Mucosa of rectum (tissue), 2 donors: ENCODE measurements around the gene ADPRH.

ENCODE experiments used
- H3K27ac ChIP-seq, 2 donors: one replicate each; pipeline ENCODE4 v1.7.0; 2013; ENCODE audit warnings: inconsistent platforms in 2 of 2, low read depth in 2 of 2, low read length in 2 of 2
- H3K27me3 ChIP-seq, 2 donors: one replicate each; pipeline ENCODE4 v1.7.0; 2013; ENCODE audit warnings: low read length in 2 of 2; ENCODE audit not compliant: control insufficient read depth in 2 of 2, insufficient read depth in 2 of 2
- H3K36me3 ChIP-seq, 2 donors: one replicate each; pipeline ENCODE4 v1.7.0; 2013; ENCODE audit warnings: low read length in 2 of 2; ENCODE audit not compliant: control insufficient read depth in 2 of 2, insufficient read depth in 2 of 2
- H3K4me1 ChIP-seq, 2 donors: one replicate each; pipeline ENCODE4 v1.7.0; 2013; ENCODE audit warnings: low read length in 2 of 2, mild to moderate bottlenecking in 1 of 2; ENCODE audit not compliant: control insufficient read depth in 2 of 2, insufficient read depth in 2 of 2
- H3K4me3 ChIP-seq, 2 donors: one replicate each; pipeline ENCODE4 v1.7.0; 2013; ENCODE audit warnings: low read length in 2 of 2
- H3K9ac ChIP-seq, 2 donors: one replicate each; pipeline ENCODE4 v1.7.0; 2013; ENCODE audit warnings: low read length in 2 of 2, low read depth in 1 of 2, mild to moderate bottlenecking in 1 of 2
- H3K9me3 ChIP-seq, 2 donors: one replicate each; pipeline ENCODE4 v1.7.0; 2013; ENCODE audit warnings: low read length in 2 of 2; ENCODE audit not compliant: control insufficient read depth in 2 of 2
- donor health status: healthy.
- donor health status: Normal muscosa, but diverticular disease.

The ADPRH gene

DNA sequence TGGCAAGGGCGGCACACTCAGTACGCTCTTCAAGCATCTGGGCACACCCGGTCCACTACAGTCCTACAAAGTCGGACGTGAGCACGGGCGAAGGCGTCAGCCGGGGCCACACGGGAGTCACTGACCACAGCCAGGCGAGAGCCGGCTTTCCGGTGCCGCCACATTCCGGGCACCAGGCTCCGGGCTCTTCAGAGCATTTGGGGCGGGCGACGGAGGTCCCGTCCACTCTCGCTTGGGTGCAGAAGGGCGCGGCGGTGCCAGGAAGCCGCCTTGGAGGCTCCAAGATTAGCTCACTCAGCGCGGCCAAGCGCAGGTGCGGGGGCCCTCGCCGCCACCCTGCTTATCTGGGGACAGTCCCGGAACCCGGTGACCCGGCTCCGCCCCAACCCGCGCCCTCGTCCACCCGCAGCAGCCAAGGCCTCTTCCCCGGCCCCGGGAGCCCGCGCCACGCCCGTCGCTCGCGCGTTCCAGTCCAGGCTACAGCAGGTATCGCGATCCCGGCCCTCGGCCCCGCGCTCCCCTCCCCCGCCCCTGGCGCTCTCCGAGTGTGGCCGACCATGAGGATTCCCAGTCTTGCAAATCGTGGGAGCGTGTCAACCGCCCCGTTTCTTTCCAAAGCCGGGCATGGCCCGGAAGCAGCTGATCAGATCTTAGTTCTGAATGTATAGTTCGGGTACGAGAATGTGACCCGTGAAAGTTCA, at the start of gene ADPRH:
Gene ADPRH (plus strand): TSS at position 127 of the 701 bp plus-strand sequence. CDS start 2,678 bp downstream, outside the sequence.
- H3K4me1 ChIP-seq, result peaks cover 2 to 4% of the 10 kb centered on the region in 2 donors
- no peaks in the 10 kb centered on the region for H3K9me3 ChIP-seq
- no peaks in the 10 kb centered on the region for H3K27me3 ChIP-seq
- peak within 1 kb of the TSS; percentile 81 to 84 for H3K9ac ChIP-seq
- H3K27ac ChIP-seq, result peak within 1 kb of the TSS; percentile 82
- no peaks in the 10 kb centered on the region for H3K36me3 ChIP-seq
- H3K4me3 ChIP-seq, result peak within 1 kb of the TSS; percentile 67 to 76

GRCh38 chr3:119529883-119530282, 49.4 kb upstream of the ADPRH start:
- H3K9ac ChIP-seq, result no peak overlapping the region
- H3K27ac ChIP-seq, result no peak overlapping the region
- H3K9me3 ChIP-seq, result no peaks in the 10 kb centered on the region
- no peaks in the 10 kb centered on the region for H3K27me3 ChIP-seq
- H3K4me1 ChIP-seq, result no peaks in the 10 kb centered on the region
- H3K4me3 ChIP-seq, result no peak overlapping the region
- H3K36me3 ChIP-seq, result peaks cover 0 to 3% of the 10 kb centered on the region in 2 donors

DNA sequence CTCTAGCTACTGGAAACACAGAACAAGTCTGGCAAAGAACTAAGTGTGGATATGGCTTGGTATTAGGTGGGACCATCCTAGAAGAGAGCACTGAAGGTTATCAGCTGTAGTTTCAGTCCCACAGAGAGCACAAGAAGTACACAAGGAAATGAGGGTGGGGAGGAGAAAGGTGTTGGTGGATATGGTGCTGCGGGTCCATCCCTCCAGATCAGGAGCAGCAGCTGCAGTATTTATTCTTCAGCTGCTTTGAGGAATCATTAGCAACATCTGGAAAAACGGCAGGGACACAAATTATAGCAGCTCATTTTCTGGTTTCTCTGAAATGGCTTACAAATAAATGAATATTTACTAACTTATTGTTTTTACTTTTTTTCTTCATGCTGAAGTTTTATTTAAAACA, 48.8 kb upstream of the ADPRH start:
- Histone ChIP-seq H3K9me3 (no peaks in the 10 kb centered on the region), H3K4me1 (no peaks in the 10 kb centered on the region), H3K36me3 (peaks cover 0 to 3% of the 10 kb centered on the region in 2 donors), H3K4me3 (no peak overlapping the region), H3K9ac (no peak overlapping the region), H3K27ac (no peak overlapping the region), H3K27me3 (no peaks in the 10 kb centered on the region)

GRCh38 chr3:119531151-119531550, 48.1 kb upstream of the ADPRH start:
- peaks cover 0 to 2% of the 10 kb centered on the region in 2 donors for H3K36me3 ChIP-seq
- H3K4me3 ChIP-seq, result no peak overlapping the region
- H3K9me3 ChIP-seq, result no peaks in the 10 kb centered on the region
- no peaks in the 10 kb centered on the region for H3K27me3 ChIP-seq
- no peaks in the 10 kb centered on the region for H3K4me1 ChIP-seq
- H3K27ac ChIP-seq, result no peak overlapping the region
- no peak overlapping the region for H3K9ac ChIP-seq

DNA sequence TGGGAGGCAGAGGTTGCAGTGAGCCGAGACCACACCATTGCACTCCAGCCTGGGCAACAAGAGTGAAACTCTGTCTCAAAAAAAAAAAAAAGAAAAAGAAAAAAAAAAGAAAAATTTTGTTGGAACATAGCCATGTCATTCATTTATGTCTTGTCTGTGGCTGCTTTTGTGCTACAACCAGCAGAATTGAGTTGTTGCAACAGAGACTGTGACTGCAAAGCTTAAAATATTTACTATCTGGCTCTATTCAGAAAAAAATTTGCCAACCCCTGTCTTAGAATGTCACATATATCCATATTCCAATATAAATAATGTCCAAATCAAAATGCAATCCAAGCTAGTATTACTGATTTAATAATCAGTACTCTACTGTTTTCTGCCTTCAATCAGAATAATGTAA, 45.0 kb upstream of the ADPRH start:
- Histone ChIP-seq H3K27me3 (no peaks in the 10 kb centered on the region), H3K9me3 (no peaks in the 10 kb centered on the region), H3K27ac (no peak overlapping the region), H3K4me3 (no peak overlapping the region), H3K9ac (no peak overlapping the region), H3K36me3 (no peaks in the 10 kb centered on the region), H3K4me1 (no peaks in the 10 kb centered on the region)

DNA sequence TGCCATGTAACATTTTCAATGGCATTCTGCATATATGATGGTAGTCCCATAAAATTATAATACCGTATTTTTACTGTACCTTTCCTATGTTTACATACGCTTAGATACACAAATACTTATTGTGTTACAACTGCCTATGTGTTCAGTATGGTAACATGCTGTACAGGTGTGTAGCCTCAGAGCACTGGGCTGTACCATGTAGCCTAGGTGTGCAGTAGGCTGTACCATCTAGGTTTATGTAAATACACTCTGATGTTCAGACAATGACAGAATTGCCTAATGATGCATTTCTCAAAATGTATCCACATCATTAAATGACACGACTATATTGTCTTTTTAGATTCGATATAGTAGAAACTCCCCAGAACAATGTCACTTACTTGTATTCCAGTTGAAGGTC, 42.5 kb upstream of the ADPRH start:
- Histone ChIP-seq H3K9me3 (no peaks in the 10 kb centered on the region), H3K4me3 (no peak overlapping the region), H3K27ac (no peak overlapping the region), H3K9ac (no peak overlapping the region), H3K27me3 (no peaks in the 10 kb centered on the region), H3K36me3 (no peaks in the 10 kb centered on the region), H3K4me1 (no peaks in the 10 kb centered on the region)

DNA sequence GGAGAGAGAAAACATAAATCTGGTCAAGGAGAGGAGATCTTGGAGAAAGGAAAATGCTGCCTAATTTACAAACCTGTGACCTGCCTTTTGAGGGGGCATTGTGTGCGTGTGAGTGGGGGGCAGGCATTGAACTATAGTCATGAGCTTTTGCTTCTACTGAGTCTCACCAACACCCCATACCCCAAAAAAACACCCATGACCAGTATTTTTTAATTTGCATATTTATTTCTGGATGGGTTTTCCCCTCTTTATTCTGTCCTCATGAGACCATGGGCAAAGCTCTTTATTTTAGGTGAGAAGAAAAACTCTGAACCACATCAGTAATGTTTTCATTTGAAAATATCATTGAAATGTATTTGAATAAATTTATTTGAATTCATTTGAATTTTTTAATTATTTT, 40.5 kb upstream of the ADPRH start:
- no peak overlapping the region for H3K27ac ChIP-seq
- no peak overlapping the region for H3K4me3 ChIP-seq
- no peaks in the 10 kb centered on the region for H3K36me3 ChIP-seq
- H3K4me1 ChIP-seq, result no peaks in the 10 kb centered on the region
- H3K9me3 ChIP-seq, result no peaks in the 10 kb centered on the region
- no peaks in the 10 kb centered on the region for H3K27me3 ChIP-seq
- no peak overlapping the region for H3K9ac ChIP-seq

DNA sequence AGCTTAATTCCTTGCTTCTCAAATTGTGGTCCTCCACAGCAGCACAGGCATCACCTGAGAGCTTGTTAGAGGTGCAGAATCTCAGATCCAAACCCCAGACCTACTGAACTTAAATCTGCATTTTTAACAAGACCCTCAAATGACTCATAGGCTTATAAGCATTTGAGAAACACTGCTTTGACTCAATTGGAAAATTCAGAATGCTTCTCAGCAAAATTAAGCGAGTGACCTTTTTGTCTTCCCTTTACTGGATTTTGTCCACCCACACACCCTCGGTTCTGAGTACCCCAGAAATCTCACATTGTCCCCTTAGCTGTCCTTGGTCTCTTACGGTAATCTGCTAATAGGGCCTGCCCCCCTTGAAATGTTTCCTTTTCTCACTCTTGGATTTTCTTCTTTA, 37.7 kb upstream of the ADPRH start:
- no peaks in the 10 kb centered on the region for H3K4me1 ChIP-seq
- no peak overlapping the region for H3K27ac ChIP-seq
- H3K27me3 ChIP-seq, result no peaks in the 10 kb centered on the region
- H3K9ac ChIP-seq, result no peak overlapping the region
- H3K4me3 ChIP-seq, result no peak overlapping the region
- H3K36me3 ChIP-seq, result no peaks in the 10 kb centered on the region
- H3K9me3 ChIP-seq, result no peaks in the 10 kb centered on the region

DNA sequence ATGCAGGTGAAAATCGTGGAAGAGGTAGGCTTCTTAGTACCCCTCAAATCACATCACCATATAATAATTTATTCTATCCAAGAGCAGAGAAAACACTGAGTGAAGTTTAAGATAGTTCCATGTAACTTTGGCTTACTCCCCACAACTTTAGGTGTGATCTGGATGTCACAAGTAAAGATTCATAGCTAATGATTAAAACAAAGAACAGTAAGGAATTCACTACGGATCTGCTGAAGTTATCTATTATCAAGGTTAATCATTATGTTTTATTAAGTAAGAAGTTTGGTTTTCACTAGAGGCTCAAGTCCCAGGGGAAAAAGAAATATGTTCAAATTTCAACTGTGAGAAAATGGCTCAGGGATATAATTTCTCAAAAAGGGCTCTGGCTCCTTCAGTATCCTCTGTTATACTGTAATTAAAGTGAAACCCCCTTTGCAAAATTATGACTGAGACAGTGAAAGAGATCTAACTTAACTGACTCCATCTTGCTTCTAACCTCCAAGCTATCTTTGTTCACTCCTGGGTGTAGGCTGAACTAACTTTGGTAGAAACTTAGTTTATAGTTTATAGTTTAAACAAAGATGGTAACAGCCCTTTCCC, 37.0 kb upstream of the ADPRH start:
- Histone ChIP-seq H3K36me3 (no peaks in the 10 kb centered on the region), H3K27ac (no peak overlapping the region), H3K4me3 (no peak overlapping the region), H3K9me3 (no peaks in the 10 kb centered on the region), H3K4me1 (no peaks in the 10 kb centered on the region), H3K27me3 (no peaks in the 10 kb centered on the region), H3K9ac (no peak overlapping the region)

- Histone ChIP-seq H3K27me3 (no peaks in the 10 kb centered on the region), H3K4me1 (no peaks in the 10 kb centered on the region), H3K36me3 (no peaks in the 10 kb centered on the region), H3K27ac (no peak overlapping the region), H3K9ac (no peak overlapping the region), H3K4me3 (no peak overlapping the region), H3K9me3 (no peaks in the 10 kb centered on the region)
These were observed 36.1 kb upstream of the ADPRH start for GRCh38 chr3:119543147-119543546.
